GM15510 (cell line): Measurements from ENCODE around the gene RDH13.
A peak's percentile ranks its signal among the peaks of the same experiment; 100 is the strongest.

Experiments
- POLR2A ChIP-seq: IDR thresholded peaks from 3 replicates; pipeline ENCODE4 v1.6.1; 2011; ENCODE audit warnings: borderline replicate concordance; ENCODE audit not compliant: insufficient read length; ENCODE audit errors: extremely low read depth

The RDH13 gene

DNA sequence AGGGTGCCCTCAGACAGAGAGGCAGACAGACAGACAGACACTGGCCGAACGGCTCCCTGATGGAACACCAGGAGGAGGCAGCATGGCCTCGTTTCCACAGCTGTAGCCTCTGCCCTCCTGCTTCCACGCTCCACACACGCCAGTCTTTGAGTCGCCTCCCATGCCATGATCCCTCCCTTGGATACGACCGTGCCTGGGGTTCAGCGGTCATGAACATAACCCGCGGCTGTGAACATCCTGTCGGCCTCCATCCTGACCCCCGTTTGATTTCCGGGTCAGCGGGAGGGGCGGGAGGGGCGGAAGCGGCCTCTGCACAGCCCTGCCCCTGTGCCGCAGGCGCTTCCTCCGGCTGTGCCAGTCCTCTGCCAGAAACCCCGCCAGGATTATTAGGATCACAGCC lies 48.2 kb downstream of the RDH13 start:
- TF ChIP-seq POLR2A: no peak

DNA sequence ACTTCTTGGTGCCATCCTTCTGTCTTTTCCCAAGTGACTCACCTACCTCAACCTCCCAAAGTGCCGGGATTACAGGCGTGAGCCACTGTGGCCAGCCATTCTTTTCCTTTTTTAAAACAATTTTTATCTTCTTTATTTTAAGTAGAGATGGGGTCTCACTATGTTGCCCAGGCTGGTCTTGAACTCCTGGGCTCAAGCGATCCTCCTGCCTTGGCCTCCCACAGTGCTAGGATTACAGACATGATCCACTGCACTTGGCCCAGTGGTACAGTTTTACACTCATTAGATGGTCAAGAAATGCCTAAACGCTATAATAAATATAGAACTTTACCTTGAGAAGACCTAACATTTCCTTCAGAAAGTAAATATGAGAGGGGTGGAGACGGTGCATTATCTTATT lies 49.4 kb downstream of the RDH13 start:
- no peak for TF ChIP-seq POLR2A

DNA sequence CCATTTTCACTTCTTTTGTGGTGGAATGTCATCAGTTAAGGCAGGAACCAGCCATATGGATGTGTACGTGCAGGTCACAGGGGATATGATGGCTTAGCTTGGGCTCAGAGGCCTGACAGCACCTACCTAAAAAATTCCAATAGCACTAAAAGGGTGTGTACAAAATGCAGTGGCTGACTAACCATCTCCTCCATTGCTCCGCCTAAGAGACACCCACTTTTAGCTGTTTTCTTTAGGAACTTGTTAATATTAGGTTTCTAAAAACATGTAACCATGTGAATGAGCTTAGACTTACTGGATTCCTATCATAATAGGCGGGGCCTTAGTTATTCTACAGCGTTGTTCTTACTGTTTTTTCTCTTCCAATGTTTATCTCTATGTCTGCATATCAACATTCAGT lies 50.6 kb downstream of the RDH13 start:
- no peak for TF ChIP-seq POLR2A

DNA sequence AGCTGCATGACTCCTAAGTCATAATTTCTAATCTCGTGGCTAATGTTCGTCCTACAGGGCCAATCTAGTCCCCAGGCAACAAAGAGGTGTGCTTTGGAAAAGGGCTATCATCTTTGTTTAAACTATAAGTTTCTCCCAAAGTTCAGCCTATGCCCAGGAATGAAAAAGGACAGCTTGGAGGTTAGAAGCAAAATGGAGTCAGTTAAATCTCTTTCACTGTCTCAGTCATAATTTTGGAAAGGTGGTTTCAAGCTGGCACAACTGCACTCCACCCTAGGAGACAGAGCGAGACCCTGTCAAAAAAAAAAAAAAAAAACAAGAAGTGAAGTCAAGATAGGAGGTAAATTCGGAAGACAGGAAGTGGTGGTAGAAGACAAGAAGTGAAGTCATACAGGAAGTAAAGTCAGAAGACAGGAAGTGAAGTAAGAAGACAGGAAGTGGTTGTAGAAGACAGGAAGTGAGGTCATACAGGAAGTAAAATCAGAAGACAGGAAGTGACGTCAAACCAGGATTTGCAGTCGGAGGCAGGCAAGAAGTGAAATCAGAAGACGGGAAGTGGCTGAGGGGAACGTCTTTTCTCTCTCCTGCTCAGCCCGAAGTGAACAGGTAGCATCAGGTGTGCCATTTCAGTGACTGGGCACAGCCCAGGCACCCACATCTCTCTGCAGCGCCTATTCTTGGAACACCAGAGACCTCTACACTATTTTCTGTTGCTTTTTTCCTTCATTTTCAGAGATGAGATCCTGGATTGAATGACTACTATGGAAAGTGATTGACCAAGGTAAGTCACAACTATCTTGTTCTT lies 57.1 kb downstream of the RDH13 start:
- TF ChIP-seq POLR2A: peak; percentile 37

DNA sequence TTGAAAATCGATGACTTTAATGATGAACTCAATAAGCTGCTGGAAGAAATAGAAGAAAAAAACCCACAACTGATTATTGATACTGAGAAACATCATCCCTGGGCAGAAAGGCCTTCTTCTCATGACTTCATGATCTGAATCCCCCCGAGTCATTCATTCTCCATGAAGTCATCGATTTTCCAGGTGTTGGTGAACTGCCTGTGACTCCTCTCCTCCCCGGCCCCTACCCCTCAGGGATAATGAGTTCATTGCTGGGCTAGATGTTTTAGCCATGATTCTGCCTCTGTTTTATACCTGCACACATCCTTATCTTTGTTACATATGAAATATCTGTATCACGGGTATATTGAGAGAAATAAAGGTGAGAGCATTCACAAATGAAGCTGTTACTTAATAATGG lies 62.2 kb downstream of the RDH13 start:
- TF ChIP-seq POLR2A: no peak

DNA sequence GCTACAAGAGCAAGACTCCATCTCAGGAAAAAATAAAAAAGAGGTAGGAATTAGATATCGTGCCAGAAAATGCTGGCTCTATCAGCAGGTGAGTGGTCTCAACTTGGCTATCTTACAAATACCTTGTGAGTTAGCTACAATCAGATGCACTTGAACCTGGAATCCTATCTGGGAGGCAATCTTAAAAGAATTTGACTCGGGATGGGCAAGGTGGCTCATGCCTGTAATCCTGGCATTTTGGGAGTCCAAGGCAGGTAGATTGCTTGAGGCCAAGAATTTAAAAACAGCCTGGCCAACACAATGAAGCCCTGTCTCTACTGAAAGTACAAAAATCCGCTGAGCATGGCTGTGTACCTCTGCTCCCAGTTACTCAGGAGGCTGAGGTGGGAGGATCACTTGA lies 67.4 kb downstream of the RDH13 start:
- TF ChIP-seq POLR2A: no peak
